Activated CD4-positive, alpha-beta T cell treated with anti-CD3 and anti-CD28 coated beads, Interleukin-2, amount 50 U/mL, for 24 hours (primary cell): ENCODE results near the gene GNAO1.

Experiments
- DNase-seq, 2 donors: peaks; one replicate each; pipeline ENCODE4 v3.0.0-alpha.2; 2020; ENCODE audit warnings: low read depth in 1 of 2, low spot score in 1 of 2

Gene GNAO1

GRCh38 chr16:56238188-56238587 is 46.9 kb downstream of the GNAO1 start:
- DNase-seq: no peak

GRCh38 chr16:56241596-56241995 is 50.3 kb downstream of the GNAO1 start:
- no peak for DNase-seq

- DNase-seq: no peak
Observed at GRCh38 chr16:56242740-56243139, 51.5 kb downstream of the GNAO1 start.

- no peak for DNase-seq
Observed at GRCh38 chr16:56244612-56245011, 53.3 kb downstream of the GNAO1 start.

- DNase-seq: no peak
Observed at GRCh38 chr16:56245197-56245596, 53.9 kb downstream of the GNAO1 start.

DNA sequence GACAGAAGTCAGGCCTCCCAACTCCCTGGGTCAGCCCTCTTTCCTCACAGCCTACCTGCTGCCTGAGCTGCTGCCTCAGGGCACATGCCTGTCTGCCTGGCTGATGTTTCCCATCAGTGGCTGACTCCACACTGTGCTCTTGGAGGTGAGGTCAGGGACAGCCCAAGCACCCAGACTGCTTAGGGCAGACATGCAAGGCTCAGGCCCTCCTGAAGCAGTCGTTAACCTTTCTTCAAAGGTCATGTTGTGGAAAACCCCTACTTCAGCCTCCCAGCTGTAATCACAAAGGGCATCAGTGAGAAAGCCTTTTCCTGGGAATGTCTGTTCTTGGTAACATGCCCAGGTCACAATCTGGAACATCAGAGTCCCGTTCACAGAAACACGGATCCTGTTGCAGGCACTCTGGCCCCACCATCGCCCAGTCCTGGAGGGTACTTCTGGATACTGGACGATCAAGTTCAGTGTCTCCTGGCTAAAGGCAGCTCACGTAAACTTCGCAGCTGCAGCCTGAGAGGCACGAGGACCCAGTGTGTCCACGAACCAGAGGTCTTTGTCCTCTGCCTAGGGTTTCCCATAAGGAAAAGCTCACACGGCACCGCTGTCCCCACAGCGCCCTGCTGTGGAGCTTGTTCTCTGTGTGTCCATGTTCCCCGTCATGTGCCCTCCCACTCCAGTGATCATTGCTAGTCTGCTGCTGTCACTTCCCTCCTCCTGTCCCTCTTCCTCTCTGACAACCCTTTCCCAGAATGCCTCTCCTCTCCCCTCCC is 54.9 kb downstream of the GNAO1 start:
- no peak for DNase-seq

GRCh38 chr16:56247018-56247417 is 55.7 kb downstream of the GNAO1 start:
- no peak for DNase-seq

- DNase-seq: no peak
Observed at GRCh38 chr16:56247808-56248207, 56.5 kb downstream of the GNAO1 start.

GRCh38 chr16:56252835-56253234 is 61.5 kb downstream of the GNAO1 start:
- DNase-seq: no peak

GRCh38 chr16:56255904-56256303 is 64.6 kb downstream of the GNAO1 start:
- no peak for DNase-seq

- no peak for DNase-seq
Observed at GRCh38 chr16:56257239-56257638, 66.0 kb downstream of the GNAO1 start.

DNA sequence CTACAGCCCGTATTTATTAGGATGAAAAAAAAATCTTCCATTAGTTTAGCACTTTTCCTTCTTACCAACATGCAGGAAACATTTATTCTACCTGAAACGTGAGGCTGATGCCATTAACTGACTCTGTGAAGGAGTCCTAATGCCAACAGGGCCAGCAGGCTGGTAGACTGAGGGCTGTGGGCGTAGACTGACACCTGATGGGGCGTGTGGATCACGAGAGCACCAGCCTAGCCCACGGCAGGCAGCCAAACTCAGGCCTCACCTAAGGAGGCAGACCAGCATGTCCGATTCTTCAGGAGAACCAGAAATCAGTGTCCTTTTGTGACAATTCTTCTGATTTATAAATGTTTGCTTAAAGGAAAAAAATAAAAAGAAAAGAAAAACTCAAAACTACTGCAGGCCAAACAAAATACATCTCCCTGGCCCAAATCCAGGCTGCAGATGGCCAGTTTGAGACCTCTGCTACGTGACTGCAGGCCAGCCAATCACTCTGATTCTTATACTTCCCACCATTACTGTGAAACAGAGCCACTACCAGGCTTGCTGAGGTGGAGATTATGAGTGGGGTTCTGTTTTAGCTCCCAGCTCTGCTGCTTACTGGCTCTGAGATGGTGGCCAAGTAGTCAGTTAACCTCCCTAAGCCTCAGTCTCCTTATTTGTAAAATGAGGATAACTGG is 66.5 kb downstream of the GNAO1 start:
- DNase-seq: no peak

GRCh38 chr16:56258508-56259424 is 67.5 kb downstream of the GNAO1 start:
- DNase-seq: no peak

GRCh38 chr16:56259425-56259779 is 68.1 kb downstream of the GNAO1 start:
- DNase-seq: no peak

DNA sequence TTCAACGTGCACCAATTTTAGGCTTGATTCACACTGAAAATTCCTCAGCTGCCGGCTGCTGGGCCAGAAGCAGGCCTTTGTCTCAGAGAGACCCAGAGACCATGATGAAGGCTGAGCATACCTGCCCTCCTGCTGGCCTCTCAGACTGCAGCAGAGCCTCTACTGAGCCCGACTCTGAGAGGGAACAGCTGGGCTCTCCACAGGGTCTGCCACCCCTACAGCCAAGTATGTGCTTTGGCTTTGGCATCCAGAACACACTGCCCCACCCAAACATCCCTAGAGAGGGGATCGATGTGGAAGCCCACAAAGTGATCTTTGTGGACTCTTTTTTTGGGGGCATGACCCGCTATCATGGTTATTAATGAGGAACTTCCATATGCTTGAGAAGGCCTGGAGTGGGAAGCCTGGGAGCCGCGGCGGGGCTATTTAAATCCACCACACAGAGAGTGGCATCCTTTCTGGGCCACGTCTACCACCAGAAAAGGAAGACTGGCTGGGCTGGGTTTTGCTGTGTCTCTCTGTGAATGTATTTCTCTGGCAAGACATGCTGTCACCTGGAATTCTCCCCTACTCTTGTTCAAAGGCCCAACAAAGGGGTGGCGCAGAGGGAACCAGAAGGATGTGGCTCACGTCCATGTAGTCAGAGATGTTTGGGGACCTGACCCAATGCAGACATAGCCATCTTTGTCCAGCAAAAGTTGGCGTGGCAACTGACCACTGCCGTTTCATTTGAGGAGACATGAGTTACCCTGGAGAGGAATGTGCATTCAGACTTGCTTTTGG is 69.3 kb downstream of the GNAO1 start:
- no peak for DNase-seq

- no peak for DNase-seq
Observed at GRCh38 chr16:56261656-56262055, 70.4 kb downstream of the GNAO1 start.

- DNase-seq: peak in 1 of 2 donors; percentile 9
Observed at GRCh38 chr16:56262148-56262547, 70.9 kb downstream of the GNAO1 start.

DNA sequence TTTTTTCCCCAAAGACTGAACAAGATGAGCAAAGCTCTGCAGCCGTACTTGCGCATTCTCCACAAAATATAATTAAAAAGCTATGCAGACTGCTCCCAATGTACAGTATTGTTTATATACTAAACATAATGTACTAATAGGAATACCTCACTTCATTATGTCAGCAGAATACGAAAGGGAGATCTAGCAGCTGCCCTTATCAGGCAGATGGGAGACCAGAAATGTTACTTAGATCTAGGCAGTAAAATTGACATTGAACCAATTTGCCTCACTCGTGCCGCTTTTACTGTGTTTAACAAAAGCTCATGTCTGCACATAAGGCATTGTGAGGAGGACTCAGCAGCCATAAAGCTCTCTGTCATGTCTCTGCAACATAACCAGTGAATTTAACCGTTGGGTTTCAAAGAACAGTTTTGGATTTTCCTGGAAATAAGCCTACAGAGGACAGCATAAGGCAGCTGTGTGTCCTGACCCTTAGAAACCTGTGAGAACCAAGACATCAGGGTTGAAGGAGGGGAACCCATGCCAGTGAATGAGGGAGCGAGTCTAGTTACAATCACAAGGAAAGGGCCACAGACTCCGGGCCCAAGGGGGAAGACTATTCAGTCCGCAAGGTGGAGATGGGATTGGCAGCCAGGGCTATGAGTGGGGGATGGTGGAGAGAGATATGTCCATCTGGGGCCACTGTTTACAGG is 71.4 kb downstream of the GNAO1 start:
- no peak for DNase-seq

- DNase-seq: no peak
Observed at GRCh38 chr16:56263711-56264608, 72.7 kb downstream of the GNAO1 start.
